Measurements from ENCODE around the gene ACAN.

The ACAN gene

GRCh38 chr15:88843334-88843733 lies 40.1 kb downstream of the ACAN start:
- no peak for DNase-seq (ENCODE audit: low read depth)

- DNase-seq (ENCODE audit: low read depth), result no peak
Observed at GRCh38 chr15:88844749-88845386, 41.6 kb downstream of the ACAN start.

- no peak for DNase-seq (ENCODE audit: low read depth)
Observed at GRCh38 chr15:88845616-88846015, 42.4 kb downstream of the ACAN start.

- no peak for DNase-seq (ENCODE audit: low read depth)
Observed at GRCh38 chr15:88847144-88847543, 43.9 kb downstream of the ACAN start.

GRCh38 chr15:88848203-88848602 lies 45.0 kb downstream of the ACAN start:
- no peak for DNase-seq (ENCODE audit: low read depth)

- no peak for DNase-seq (ENCODE audit: low read depth)
Observed at GRCh38 chr15:88849376-88850072, 46.3 kb downstream of the ACAN start.

GRCh38 chr15:88852476-88852875 lies 49.2 kb downstream of the ACAN start:
- no peak for DNase-seq (ENCODE audit: low read depth)

- no peak for DNase-seq (ENCODE audit: low read depth)
Observed at GRCh38 chr15:88858934-88859333, 55.7 kb downstream of the ACAN start.

- DNase-seq (ENCODE audit: low read depth), result no peak
Observed at GRCh38 chr15:88859550-88859949, 56.3 kb downstream of the ACAN start.

GRCh38 chr15:88860212-88860611 lies 57.0 kb downstream of the ACAN start:
- DNase-seq (ENCODE audit: low read depth), result no peak

- DNase-seq (ENCODE audit: low read depth), result no peak
Observed at GRCh38 chr15:88863412-88863811, 60.2 kb downstream of the ACAN start.

- no peak for DNase-seq (ENCODE audit: low read depth)
Observed at GRCh38 chr15:88864861-88865497, 61.7 kb downstream of the ACAN start.

- DNase-seq (ENCODE audit: low read depth), result no peak
Observed at GRCh38 chr15:88865498-88866099, 62.4 kb downstream of the ACAN start.

- DNase-seq (ENCODE audit: low read depth), result no peak
Observed at GRCh38 chr15:88866295-88866881, 63.2 kb downstream of the ACAN start.

- DNase-seq (ENCODE audit: low read depth), result no peak
Observed at GRCh38 chr15:88871313-88871712, 68.1 kb downstream of the ACAN start.

GRCh38 chr15:88872106-88872505 lies 68.9 kb downstream of the ACAN start:
- DNase-seq (ENCODE audit: low read depth), result no peak

GRCh38 chr15:88872706-88873105 lies 69.5 kb downstream of the ACAN start:
- DNase-seq (ENCODE audit: low read depth), result no peak

- DNase-seq (ENCODE audit: low read depth), result no peak
Observed at GRCh38 chr15:88873786-88874185, 70.5 kb downstream of the ACAN start.

GRCh38 chr15:88874275-88874674 lies 71.0 kb downstream of the ACAN start:
- no peak for DNase-seq (ENCODE audit: low read depth)

GRCh38 chr15:88874684-88875083 lies 71.4 kb downstream of the ACAN start:
- no peak for DNase-seq (ENCODE audit: low read depth)

GRCh38 chr15:88876573-88876972 lies 73.3 kb downstream of the ACAN start:
- no peak for DNase-seq (ENCODE audit: low read depth)

- no peak for DNase-seq (ENCODE audit: low read depth)
Observed at GRCh38 chr15:88877415-88877814, 74.2 kb downstream of the ACAN start.

- DNase-seq (ENCODE audit: low read depth), result no peak
Observed at GRCh38 chr15:88877906-88878305, 74.7 kb downstream of the ACAN start.
